ENCODE results near the gene DUSP22.

Gene DUSP22

DNA sequence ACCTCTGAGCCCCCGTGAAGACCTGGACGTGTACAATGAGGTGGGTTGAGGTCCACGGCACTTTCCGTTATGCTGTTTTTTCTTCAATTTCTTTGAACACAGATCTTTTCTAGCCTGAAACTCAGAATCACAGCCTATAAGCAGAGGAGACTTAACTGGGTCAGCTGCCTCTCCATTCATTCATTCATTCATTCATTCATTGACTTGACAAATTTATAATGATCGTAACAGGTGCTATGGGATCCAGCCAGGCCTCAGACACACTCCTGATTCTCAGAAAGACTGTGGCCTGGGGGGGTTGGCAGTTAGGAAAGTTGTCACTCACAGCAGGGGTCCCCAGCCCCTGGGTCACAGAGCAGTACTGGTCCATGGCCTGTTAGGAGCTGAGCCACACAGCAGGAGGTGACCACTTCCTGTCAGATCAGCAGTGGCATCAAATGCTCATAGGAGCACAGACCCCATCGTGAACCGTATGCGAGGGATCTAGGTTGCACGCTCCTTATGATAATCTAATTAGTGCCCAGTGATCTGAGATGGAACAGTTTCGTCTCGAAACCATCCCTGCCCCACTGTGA lies 60.7 kb downstream of the DUSP22 start:
- DNase-seq (ENCODE audit: low spot score): no peak

DNA sequence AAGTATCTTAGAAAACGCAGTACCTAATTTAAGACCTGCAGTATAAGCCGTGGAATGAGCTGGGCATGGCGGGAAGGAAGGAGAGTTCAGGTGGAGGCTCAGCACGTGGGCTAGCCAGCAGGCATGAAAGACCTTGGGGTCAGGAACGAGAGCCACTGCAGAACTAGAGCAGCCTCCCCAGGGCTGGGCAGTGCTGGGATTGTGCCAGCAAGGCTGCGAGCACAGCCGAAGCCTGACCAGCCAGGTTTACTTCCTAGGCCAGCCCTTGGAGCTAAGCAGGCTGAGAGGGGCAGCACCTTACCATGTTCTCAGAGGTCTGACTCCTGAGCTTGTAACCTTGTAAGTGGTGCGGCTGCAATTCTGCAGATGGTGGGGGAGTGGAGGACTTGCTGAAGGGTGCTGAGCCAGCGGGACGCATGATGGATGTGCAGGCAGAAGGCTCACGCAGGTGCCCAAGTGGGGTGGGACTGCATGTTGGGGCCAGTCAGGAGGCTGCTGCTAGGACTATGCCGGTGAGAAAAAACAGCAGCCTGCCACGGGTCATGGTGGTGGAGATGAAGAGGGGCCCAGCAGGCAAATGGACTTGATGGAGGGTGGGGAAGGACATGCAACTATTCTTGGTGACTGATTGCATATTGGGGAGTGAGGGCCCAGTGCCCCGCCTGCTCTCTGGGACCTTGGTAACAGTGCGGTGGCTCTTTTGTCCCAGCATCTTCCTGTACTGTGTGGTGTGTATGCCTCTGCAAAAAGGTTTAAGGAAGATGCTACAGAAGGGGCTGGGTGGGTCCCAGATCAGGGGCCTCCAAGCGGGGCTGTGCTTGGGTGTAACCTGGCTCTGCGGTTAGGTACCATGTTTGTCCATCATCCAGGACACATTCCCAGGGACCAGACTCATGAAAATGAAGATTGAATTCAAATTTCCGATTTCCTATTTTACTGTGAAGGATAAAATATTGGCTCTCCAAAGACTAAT lies 61.6 kb downstream of the DUSP22 start:
- no peak for DNase-seq (ENCODE audit: low spot score)

DNA sequence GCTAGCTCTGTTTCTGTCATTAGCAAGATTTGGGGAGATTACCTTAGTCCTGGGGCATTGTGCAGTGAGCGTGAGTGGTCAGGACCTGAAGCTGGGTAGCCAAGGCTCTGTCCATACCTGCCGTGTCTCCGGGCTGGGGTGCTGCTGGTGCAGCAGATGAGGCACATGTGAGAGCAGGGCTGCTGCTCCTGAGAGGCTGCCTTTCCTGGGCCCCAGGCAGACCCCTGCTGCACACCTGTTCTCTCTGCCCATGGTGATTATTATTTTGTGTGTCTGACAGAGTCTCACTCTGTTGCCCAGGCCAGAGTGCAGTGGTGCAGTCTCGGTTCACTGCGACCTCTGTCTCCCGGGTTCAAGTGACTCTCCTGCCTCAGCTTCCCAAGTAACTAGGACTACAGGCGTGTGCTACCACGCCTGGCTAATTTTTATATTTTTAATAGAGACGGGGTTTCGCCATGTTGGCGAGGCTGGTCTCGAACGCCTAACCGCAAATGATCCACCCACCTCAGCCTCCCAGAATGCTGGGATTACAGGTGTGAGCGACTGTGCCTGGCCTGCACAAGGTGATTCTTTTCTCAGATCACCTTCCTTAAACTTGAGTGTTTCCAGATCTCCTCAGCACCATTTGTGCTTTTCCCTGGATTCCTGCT lies 62.5 kb downstream of the DUSP22 start:
- no peak for DNase-seq (ENCODE audit: low spot score)

DNA sequence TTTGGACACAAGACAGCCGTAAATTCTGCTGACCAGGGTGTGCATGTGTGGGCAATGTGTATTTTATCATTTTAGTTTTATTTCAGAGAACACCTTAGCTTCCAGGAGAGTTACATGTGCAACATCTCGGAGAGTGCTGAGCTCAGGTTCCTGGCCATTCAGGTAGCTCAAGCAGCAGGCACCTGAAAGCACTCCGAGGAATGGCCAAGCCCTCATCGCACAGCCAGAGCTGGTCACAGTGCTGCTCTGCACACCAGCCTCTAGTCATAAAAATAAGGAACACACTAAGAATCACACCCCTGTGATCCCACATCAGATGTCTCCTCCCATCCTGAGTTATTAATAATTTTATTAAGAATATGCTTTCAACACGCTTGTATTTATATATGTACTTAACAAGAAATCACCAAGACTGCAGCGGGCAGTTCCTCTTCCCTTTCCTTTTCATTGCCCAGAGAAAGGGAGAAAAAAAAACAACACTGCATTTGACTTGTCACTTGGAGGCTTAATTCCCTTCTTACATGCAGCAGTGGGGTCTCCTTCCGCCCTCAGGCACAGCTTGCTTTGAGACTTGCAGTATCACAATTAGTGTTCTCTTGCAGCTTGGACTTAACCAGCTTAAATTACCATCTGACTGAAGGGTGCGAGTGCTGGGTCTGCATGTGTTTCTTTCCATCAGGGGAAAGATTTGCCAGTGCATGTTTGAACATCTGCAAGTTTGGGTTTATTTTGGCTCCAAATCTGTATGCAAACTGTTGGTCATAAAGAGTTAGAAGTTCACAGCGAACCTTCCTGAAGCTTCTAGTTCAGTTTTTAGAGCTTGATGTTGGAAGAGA lies 63.3 kb downstream of the DUSP22 start:
- DNase-seq (ENCODE audit: low spot score): peak; percentile 70

DNA sequence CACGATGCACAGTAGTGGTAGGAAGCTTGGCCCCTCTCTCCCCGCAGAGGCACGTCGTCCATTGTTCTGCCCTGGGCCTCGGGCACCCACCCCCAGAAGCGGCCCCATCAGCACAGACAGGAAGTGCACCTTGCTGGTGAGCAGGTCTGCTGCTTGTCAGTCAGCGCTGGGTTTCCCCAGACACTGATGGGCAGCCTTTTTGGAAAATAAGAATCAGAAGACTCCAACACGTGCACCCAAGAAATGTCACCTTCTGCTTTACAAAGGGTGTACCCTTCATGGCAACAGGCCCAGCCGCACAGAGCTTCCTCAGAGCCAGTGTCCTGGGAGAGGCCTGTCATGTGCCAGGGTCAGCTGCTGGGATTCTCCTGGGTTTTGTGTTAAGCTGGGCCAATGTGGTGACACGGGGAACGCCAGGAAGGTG lies 64.6 kb downstream of the DUSP22 start:
- DNase-seq (ENCODE audit: low spot score): no peak

DNA sequence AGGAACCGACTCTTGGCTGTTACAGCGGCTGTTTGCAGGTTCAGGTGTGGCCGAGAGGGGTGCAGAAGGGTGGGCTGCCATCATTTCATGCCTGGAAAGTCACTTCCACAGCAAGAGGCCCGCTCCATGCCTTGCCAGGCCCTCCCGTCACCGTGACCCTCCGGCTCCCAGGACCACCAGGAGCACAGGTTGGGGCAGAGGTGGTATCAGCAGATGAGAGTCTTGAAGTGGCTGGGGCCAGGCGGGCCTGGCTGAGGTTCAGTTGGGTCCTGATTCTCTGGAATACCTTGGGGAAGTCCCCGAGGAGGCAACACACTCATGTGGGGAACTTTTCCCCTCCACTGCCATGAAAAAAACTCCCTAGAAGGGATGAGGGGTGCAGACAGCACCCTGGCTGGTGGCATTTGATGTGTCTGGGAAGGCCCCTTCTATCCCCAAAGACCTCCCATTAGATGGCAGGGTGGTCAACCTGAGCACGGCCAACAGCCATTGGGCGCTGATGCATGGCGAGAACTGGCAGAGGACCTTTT lies 65.0 kb downstream of the DUSP22 start:
- no peak for DNase-seq (ENCODE audit: low spot score)

DNA sequence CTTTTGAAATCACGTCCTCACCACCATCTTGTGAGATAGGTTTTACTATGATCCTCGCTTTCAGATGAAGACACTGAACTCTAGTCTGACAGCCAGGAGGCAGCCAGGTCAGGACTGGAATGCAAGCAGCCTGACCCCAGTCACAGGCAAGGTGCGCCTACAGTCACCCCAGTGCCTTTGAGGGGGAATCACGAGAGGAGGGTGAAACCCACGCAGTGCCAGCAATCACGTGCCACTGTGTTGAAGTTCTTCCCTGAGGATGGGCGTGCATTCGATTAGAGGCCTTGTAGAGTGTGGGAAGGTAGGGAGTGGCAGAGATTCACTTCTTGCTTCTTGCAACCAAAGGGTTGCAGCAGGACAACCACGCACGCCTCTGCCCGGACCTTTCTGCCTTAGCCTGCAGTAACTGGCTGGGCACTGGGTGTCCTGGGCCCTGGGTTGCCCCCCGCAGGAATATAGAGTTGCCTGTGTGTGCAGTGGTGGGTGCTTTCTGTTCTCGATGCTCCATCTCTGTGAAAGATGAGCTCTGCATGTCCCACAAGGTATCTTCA lies 65.6 kb downstream of the DUSP22 start:
- DNase-seq (ENCODE audit: low spot score): no peak

DNA sequence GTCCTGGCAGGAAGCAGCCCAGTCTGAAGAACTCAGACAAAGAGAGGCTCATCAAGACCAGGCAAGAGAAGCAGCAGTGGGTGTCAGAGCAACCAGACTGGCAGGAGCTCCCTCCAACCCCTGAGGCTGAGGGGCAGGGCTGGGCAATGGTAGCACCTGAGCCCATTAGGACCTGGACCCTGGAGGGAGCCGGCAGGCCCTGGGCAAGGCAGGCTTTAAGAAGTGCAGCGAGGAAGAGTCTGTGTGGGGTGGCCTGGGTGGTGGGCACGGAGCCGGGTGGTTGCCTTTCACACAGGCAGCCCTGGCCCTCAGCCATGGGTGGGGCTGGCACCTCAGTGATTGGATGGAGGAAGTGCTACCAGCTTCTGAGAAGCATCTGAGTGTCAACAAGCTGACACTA lies 66.1 kb downstream of the DUSP22 start:
- DNase-seq (ENCODE audit: low spot score): no peak

DNA sequence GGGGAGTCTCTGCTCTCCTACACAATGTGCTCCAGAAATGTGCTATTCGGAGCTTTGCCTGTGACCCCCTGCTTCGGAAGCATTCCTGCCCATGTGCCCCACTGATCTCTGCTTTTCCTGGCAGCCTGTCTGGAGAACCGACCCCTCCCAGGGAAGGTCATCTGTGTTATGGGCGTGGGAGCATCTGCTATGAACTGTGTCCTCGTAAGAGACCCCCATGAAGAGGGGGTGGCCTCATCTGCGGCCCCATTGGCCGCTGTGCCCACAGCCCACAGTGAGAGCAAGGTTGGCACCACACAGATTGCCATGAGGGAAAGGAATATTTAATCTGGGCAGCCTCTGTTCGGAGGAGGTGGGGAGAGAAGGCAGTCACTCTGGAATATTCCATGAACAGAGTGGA lies 66.6 kb downstream of the DUSP22 start:
- no peak for DNase-seq (ENCODE audit: low spot score)

DNA sequence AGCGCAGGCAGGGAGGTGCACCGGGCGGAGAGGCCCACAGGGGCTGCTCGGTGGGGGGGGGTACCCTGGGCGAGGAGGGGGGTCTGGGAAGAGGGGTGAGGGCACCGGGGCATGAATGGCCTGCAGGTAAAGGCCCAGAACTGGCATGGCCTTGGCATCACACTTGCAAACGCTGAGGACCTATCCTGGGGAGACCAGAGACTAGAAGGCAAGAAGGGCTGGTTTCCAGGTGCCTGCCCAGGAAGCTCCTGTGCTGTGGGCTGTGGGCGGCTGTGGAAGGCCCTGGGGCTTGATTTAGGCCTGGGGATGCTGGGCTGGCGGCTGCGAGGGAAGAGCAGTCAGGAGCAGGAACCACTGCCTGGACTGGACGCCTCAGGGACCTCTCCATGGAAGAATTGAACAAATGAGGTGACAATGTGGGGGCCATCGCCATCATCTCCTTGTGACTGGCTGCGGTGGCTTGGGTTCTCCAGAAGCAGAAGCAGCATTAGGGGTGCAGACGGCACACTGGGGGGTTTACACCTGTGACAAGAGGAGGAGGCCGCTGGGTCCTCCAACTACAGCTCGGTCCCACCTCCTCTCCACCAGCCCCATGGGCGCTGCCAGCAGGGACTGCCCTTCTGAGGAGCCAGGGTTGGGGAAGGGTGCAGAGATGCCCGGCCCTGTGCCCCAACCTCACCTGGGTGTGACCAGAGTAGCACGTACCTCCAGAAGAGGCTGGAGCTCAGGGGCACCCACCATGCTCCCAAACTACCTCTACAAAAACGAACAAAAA lies 67.2 kb downstream of the DUSP22 start:
- no peak for DNase-seq (ENCODE audit: low spot score)

DNA sequence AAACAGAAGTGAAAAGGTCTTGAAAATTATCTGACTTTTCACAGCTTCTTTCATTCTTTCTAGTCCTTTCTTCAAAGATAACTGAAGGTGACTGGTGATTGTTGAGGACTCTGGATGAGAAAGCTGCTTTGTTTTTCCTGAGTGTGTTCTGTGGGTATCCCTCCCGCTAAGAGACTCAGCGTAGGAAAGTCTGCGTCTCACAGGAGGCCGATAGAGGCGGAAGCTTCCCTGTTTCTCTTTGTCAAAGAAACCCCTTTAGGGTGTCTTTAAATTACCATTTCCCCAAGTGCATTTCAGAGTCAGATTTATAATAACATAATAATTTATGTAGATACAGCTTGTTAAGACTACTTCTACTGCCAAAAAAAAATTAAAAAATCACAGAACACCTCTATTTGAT lies 68.1 kb downstream of the DUSP22 start:
- no peak for DNase-seq (ENCODE audit: low spot score)

DNA sequence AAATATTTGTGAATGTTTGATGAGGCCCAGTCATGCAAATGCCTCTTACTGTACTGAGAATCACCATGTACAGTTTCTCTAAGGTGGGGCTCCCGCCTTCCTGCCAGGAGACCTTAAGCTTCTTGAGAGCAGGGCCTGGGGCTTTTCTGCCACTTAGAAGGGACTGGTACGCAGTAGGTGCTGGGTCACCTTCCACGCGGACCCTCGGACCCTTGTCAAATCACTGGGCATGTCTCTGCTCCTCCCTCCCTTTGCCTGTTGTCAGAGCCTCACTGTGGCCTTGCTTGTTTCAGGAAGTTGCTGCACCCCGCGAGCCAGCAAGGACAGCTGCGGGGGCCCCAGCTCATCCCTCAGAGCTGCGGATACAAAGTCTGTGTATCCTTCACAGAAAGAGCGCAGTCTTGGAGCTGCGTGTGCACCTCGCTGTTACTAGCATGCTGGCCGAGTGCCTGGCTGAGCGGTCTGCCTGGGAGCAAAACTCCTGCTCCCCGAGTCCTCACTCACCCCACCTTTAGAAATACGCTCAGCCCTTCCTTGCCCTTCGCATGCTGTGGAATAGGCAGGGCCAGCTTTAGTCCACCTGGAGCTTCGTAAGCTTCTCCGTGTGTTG lies 68.6 kb downstream of the DUSP22 start:
- no peak for DNase-seq (ENCODE audit: low spot score)

DNA sequence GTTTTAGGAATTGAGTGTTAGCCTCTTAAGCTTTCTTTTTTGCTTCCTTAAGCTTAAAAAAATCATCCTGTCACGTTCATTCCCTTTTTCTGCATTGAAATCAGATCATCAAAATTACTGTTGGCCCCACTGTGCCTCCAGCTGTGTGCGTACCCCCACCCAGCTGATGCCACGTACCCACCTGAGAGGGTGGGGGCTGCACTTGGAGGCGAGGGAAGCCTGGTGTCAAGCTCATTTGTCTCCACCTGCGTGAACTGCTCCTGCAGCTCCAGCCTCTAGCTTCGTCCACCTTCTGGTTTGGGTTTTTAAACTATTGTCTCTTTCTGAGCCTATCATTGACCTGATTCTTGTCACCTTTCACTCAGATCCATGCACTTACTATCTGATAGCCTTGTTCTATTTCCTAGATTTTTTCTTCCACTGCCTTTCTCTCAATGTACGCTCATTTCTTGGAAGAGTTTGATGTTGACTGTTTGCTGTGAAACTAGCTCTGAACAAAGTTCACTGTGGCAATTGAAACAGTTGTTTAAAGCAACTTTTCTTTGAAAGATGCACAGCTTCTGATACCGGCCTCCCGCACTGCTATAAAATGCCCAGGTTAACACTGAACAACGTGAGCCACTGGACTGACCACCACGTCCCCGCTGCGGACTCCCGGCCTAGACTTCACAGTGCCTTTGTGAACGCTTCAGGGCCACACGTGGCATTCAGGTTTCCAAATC lies 69.3 kb downstream of the DUSP22 start:
- no peak for DNase-seq (ENCODE audit: low spot score)

DNA sequence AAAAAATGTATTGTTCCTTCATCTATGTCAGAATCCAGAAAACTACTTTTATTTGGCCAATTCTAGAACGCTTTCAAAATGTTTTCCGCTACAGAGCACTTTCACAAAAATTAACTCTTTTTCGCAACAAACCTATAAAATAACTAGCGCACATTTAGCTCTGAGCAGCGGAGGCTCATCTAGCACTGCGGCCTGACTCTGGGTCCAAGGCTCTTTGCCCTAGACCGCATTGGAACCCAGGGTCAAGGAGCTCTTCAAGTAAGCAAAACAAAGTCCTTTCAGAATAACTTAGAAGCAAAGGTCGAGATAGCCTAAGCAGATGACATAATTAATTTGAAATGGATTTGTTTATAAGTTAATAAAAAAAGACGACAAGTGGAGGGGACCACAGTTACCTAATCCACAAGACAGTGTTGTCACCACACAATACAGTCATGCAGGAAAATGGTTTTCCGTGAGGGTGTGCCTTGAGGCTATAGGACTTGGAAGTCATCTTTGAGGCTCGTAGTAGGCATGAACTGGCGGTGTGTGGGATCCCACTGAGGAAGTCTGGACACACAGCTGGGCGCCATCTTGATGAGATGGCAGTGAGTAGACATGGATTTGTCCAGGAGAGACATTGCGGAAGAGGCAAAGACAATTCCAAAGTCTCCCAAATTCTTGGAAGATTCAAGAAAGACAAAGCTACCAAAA lies 70.1 kb downstream of the DUSP22 start:
- no peak for DNase-seq (ENCODE audit: low spot score)

DNA sequence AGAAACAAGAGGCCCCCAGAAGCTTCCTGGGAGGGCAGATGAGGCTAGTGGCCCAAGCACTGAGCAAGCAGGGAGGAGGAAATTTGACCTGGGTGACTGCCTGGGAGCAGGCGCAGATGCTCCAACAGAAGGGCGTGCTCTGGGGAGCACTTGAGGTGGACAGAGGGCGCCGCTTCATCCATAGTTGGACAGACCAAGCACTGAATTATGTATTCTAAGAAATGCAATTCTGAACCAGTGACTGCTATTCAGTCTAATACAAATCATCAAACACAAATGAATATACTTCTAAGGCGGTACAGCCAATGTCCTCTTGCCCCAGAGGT lies 70.6 kb downstream of the DUSP22 start:
- DNase-seq (ENCODE audit: low spot score): no peak

DNA sequence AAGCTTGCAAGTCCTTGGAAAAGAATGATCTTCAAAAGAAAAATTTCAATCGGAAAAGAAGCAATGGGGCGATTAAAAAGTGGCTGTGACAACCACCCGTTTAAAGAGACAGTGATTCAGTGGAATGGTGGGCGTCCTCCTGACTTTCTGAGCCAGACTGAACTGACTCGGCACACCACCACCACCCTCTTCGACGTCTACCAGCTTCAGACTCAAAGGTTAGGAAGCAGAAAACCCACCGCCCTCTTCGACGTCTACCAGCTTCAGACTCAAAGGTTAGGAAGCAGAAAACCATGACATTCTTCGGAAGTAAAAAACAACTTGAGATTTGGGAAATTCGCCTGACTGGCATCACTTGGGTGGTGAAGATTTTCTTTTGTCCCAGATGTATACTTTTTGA lies 71.0 kb downstream of the DUSP22 start:
- DNase-seq (ENCODE audit: low spot score): no peak

DNA sequence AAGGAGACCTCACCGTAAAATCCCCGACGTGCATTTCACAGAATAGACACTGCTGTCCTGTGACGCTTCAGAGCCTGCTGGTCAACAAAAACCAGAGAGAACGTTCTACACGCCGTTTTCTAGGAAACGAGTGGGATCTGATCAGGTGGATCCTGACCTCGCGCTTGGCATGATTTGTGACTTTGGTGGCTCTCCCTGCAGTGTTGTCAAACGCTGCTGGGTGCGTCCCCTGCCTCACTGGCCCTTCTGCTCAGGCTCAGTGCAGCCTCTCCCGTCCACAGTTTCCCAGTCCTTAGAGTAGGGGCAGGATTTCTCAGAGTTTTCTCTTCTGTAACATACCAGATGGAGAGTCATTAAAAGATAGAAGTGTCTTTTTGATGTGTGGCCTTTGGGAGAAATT lies 71.6 kb downstream of the DUSP22 start:
- DNase-seq (ENCODE audit: low spot score): no peak

DNA sequence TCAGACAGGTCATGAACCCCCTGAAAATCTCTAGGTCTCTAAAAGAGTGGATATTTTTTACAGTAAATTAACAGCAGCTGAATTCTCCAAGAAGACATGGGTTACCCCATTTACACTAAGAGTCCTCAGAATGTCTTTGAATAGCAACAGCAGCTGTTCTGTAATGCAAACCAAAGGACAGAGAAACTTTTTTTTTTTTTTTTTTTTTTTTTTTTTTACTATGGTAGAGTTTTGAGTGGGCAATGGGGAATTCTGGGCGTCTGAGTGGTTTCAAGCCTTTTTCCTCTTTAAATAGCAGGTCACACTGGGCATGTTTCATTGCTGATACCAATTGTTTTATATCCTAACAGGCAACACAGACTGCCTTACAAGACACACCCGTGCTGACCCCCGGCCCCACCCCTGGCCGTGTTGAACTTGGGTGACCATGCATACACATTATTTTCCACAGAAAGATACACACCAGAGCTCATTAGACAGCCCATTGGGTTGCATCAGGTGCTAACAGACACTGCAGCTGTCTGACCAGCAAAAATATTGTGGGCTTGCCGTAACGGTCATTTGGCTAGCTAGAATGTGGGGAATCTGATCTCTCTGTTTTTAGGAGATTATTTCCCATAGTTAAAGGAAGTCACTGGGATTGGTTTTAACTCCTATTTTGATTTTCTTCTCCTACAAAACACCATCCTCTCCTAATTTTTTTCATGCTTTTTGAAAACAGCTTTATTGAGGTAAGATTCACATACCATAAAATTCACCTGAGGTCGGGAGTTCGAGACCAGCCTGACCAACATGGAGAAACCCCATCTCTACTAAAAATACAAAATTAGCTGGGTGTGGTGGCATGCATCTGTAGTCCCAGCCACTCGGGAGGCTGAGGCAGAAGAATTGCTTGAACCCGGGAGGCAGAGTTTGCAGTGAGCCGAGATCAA lies 72.6 kb downstream of the DUSP22 start:
- DNase-seq (ENCODE audit: low spot score): peak; percentile 89
